ENCODE measurements around the gene SEMA3B. TPM values are rescaled to one million over a fixed set of nuclear protein-coding genes. Genes with fewer than 3 reads are reported as not detected.

The SEMA3B gene
- total and polyA plus RNA-seq, 8 donors: 40.1 to 310 (median 103) TPM

- H3K36me3 ChIP-seq: peaks cover 7 to 15% (median 8%) of the 10 kb centered on the region in 4 donors
- WGBS, 5 donors: 48 to 52% (median 51%) methylated on average over 12 of the region's 12 CpGs
- H3K4me3 ChIP-seq: peak overlapping the region; percentile 47 to 72 (median 68)
- TF ChIP-seq POLR2A (IDR thresholded peaks at IDR 0.05) (peak in 1 of 4 donors; percentile 3), POLR2AphosphoS5 (IDR thresholded peaks at IDR 0.05) (no peak)
- intact Hi-C loops (cut with DNase I; ENCODE audit: low total_unique reads): no loop called here
- no peaks in the 10 kb centered on the region for H3K9me3 ChIP-seq
- no peaks in the 10 kb centered on the region for H3K27me3 ChIP-seq
- H3K27ac ChIP-seq: peak overlapping the region; percentile 71 to 96 (median 95)
- DNase-seq: peak in 1 of 2 donors; percentile 61
- H3K4me1 ChIP-seq: peaks cover 37 to 68% (median 59%) of the 10 kb centered on the region in 4 donors
Observed at GRCh38 chr3:50299929-50300680, 31.2 kb downstream of the SEMA3B start.

GRCh38 chr3:50300681-50301254, 31.8 kb downstream of the SEMA3B start:
- Histone ChIP-seq H3K9me3 (no peaks in the 10 kb centered on the region), H3K27ac (peak overlapping the region; percentile 71 to 96 (median 95)), H3K27me3 (no peaks in the 10 kb centered on the region), H3K4me1 (peaks cover 37 to 68% (median 59%) of the 10 kb centered on the region in 4 donors), H3K36me3 (peaks cover 7 to 15% (median 8%) of the 10 kb centered on the region in 4 donors), H3K4me3 (peak overlapping the region in 2 of 4 donors; percentile 5 to 67)
- TF ChIP-seq CTCF (IDR thresholded peaks at IDR 0.05) (no peak), POLR2A (IDR thresholded peaks at IDR 0.05) (no peak), EP300 (IDR thresholded peaks at IDR 0.05) (no peak), POLR2AphosphoS5 (IDR thresholded peaks at IDR 0.05) (no peak)
- 82 to 100% (median 93%) methylated on average over 5 to 6 of the region's 6 CpGs for WGBS, 5 donors
- intact Hi-C loops (cut with DNase I; ENCODE audit: low total_unique reads): no loop called here
- DNase-seq: peak in 1 of 2 donors; percentile 26

- Histone ChIP-seq H3K4me3 (peak overlapping the region; percentile 19 to 36 (median 27)), H3K36me3 (peaks cover 0 to 2% (median 0%) of the 10 kb centered on the region in 4 donors), H3K9me3 (no peaks in the 10 kb centered on the region), H3K27ac (peak overlapping the region; percentile 64 to 96 (median 85)), H3K4me1 (peaks cover 37 to 61% (median 56%) of the 10 kb centered on the region in 4 donors), H3K27me3 (no peaks in the 10 kb centered on the region)
- 79 to 88% (median 86%) methylated on average over 23 to 32 of the region's 32 CpGs for WGBS, 5 donors
- TF ChIP-seq POLR2A (IDR thresholded peaks at IDR 0.05) (no peak), EP300 (IDR thresholded peaks at IDR 0.05) (no peak), POLR2AphosphoS5 (IDR thresholded peaks at IDR 0.05) (no peak)
- intact Hi-C loops (cut with DNase I; ENCODE audit: low total_unique reads): no loop called here
- DNase-seq: peak in 1 of 2 donors; percentile 13
Observed at GRCh38 chr3:50302095-50303012, 33.4 kb downstream of the SEMA3B start.

GRCh38 chr3:50303013-50303815, 34.3 kb downstream of the SEMA3B start, which contains the start of gene HYAL1:
Gene HYAL1 (minus strand): TSS chr3:50303574. CDS start chr3:50302956, 618 bp downstream.
- intact Hi-C loops (cut with DNase I; ENCODE audit: low total_unique reads): no loop called here
- H3K27me3 ChIP-seq: no peaks in the 10 kb centered on the region
- TF ChIP-seq POLR2AphosphoS5 (IDR thresholded peaks at IDR 0.05) (peak; percentile 28 to 52 (median 47)), CTCF (IDR thresholded peaks at IDR 0.05) (peak in 1 of 7 experiments; percentile 21), POLR2A (IDR thresholded peaks at IDR 0.05) (no peak)
- no peaks in the 10 kb centered on the region for H3K9me3 ChIP-seq
- WGBS, 5 donors: 35 to 53% (median 41%) methylated on average over 11 to 14 of the region's 14 CpGs
- peak within 1 kb of the TSS; percentile 64 to 96 (median 85) for H3K27ac ChIP-seq
- DNase-seq: peak; percentile 78 to 86
- peaks cover 32 to 53% (median 49%) of the 10 kb centered on the region in 4 donors for H3K4me1 ChIP-seq
- H3K4me3 ChIP-seq: peak within 1 kb of the TSS; percentile 19 to 36 (median 27)
- no peaks in the 10 kb centered on the region for H3K36me3 ChIP-seq
